ENCODE results near the gene PPP1R14D. TPM values are rescaled to one million over a fixed set of nuclear protein-coding genes. Genes with fewer than 3 reads are reported as not detected.

The PPP1R14D gene
- total RNA-seq, 4 donors from 2014 or later = not detected

DNA sequence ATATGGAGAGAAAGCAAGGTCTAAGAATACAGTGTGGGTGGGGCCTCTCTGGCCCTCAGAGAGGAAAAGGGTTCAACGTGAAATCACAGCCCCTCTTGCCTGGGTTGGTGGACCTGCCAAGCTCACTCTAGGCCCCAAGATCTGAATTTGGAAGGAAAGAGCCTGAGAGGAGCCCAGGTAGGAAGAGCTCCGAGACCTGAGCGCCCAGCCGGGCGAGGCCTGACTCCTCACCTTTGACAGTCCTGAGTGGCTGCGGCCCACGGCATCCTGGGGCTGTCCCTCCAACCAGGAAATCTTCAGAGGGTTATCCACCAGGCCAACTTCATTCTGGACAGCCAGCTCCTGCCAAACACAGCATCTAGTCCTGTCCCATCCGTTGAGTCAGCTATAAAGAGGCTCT lies 55.0 kb downstream of the PPP1R14D start:
- WGBS = 79% methylated on average over 8 of the region's 8 CpGs
- Histone ChIP-seq H3K4me1 (peaks cover 59% of the 10 kb centered on the region), H3K4me3 (no peak overlapping the region), H3K27me3 (no peaks in the 10 kb centered on the region), H3K9me3 (no peaks in the 10 kb centered on the region), H3K36me3 (peaks cover 50% of the 10 kb centered on the region), H3K27ac (no peak overlapping the region)
- DNase-seq (ENCODE audit: low spot score in 2 of 2) = no peak
- TF ChIP-seq POLR2AphosphoS5 (IDR thresholded peaks at IDR 0.05) (no peak), EP300 (IDR thresholded peaks at IDR 0.05) (no peak), CTCF (IDR thresholded peaks at IDR 0.05) (no peak), POLR2A (IDR thresholded peaks at IDR 0.05) (no peak)

DNA sequence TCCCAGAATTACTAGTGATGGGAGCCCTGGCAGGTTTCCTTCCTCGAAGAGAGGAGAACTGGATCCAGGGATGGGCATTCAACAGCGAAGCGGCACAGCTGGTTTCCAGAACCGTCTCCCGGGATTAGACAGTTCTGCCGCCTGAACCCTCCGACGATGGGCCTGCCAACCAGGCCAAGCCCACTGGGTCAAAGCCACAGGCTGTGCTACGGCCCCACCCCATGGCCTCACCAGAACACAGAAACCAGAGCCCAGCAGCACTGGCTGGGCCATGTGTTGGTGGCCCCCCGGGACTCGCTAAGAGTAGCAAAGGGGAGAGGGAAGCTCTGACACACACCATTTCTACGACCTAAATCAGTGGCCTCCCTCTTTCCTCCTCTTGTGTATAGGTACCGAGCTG lies 56.5 kb downstream of the PPP1R14D start:
- H3K27me3 ChIP-seq = no peaks in the 10 kb centered on the region
- no peak for TF ChIP-seq CTCF (IDR thresholded peaks at IDR 0.05)
- no peak for TF ChIP-seq POLR2AphosphoS5 (IDR thresholded peaks at IDR 0.05)
- no peak for TF ChIP-seq EP300 (IDR thresholded peaks at IDR 0.05)
- TF ChIP-seq POLR2A (IDR thresholded peaks at IDR 0.05) = no peak
- H3K4me1 ChIP-seq = peaks cover 68% of the 10 kb centered on the region
- H3K9me3 ChIP-seq = no peaks in the 10 kb centered on the region
- WGBS = 64% methylated on average over 5 of the region's 13 CpGs
- H3K27ac ChIP-seq = no peak overlapping the region
- H3K4me3 ChIP-seq = no peak overlapping the region
- peaks cover 44% of the 10 kb centered on the region for H3K36me3 ChIP-seq
- no peak for DNase-seq (ENCODE audit: low spot score in 2 of 2)

- Histone ChIP-seq H3K27me3 (no peaks in the 10 kb centered on the region), H3K4me3 (peak overlapping the region; percentile 25), H3K9me3 (no peaks in the 10 kb centered on the region), H3K4me1 (peaks cover 68% of the 10 kb centered on the region), H3K36me3 (peaks cover 39% of the 10 kb centered on the region), H3K27ac (peak overlapping the region; percentile 90)
- no peak for DNase-seq (ENCODE audit: low spot score in 2 of 2)
- TF ChIP-seq POLR2A (IDR thresholded peaks at IDR 0.05) = no peak
- TF ChIP-seq CTCF (IDR thresholded peaks at IDR 0.05) = no peak
- no peak for TF ChIP-seq EP300 (IDR thresholded peaks at IDR 0.05)
- TF ChIP-seq POLR2AphosphoS5 (IDR thresholded peaks at IDR 0.05) = no peak
- 91% methylated on average over 5 of the region's 5 CpGs for WGBS
Measured at GRCh38 chr15:40771242-40771641, 57.3 kb downstream of the PPP1R14D start.

GRCh38 chr15:40770147-40770721 lies 58.3 kb downstream of the PPP1R14D start:
- H3K36me3 ChIP-seq = peaks cover 29% of the 10 kb centered on the region
- DNase-seq (ENCODE audit: low spot score in 2 of 2) = no peak
- TF ChIP-seq EP300 (IDR thresholded peaks at IDR 0.05) (no peak), CTCF (IDR thresholded peaks at IDR 0.05) (no peak)
- peak overlapping the region; percentile 25 for H3K4me3 ChIP-seq
- no peaks in the 10 kb centered on the region for H3K27me3 ChIP-seq
- peak overlapping the region; percentile 90 for H3K27ac ChIP-seq
- H3K9me3 ChIP-seq = no peaks in the 10 kb centered on the region
- 61% methylated on average over 4 of the region's 17 CpGs for WGBS
- peaks cover 71% of the 10 kb centered on the region for H3K4me1 ChIP-seq

GRCh38 chr15:40769274-40770146 lies 59.0 kb downstream of the PPP1R14D start, which contains the start of gene C15orf62:
TSS of gene C15orf62 (plus strand) at chr15:40769980. CDS start at chr15:40770496, 516 bp downstream.
- peaks cover 76% of the 10 kb centered on the region for H3K4me1 ChIP-seq
- H3K4me3 ChIP-seq = peak within 1 kb of the TSS; percentile 25
- H3K27me3 ChIP-seq = no peaks in the 10 kb centered on the region
- TF ChIP-seq POLR2AphosphoS5 (IDR thresholded peaks at IDR 0.05) (no peak), POLR2A (IDR thresholded peaks at IDR 0.05) (no peak), EP300 (IDR thresholded peaks at IDR 0.05) (no peak), CTCF (IDR thresholded peaks at IDR 0.05) (no peak)
- no peak for DNase-seq (ENCODE audit: low spot score in 2 of 2)
- peak within 1 kb of the TSS; percentile 90 for H3K27ac ChIP-seq
- WGBS = 49% methylated on average over 21 of the region's 28 CpGs
- no peaks in the 10 kb centered on the region for H3K9me3 ChIP-seq
- peaks cover 22% of the 10 kb centered on the region for H3K36me3 ChIP-seq
